DOHH2 (cell line): Measurements from ENCODE around the gene TMEM53.

Experiments
- EZH2phosphoT487 ChIP-seq: fragments of 200-600 bp; sonication (generic); IDR thresholded peaks from 2 replicates; pipeline ENCODE4 v1.6.1; 2017; ENCODE audit warnings: borderline replicate concordance, mild to moderate bottlenecking, antibody characterized with exemption, low read length, moderate library complexity, mixed read lengths
- TF ChIP-seq, protein P1 (sequence below): fragments of 200-600 bp; sonication (generic); IDR thresholded peaks from one replicate; pipeline ENCODE4 v1.5.1; 2014; ENCODE audit warnings: antibody characterized with exemption, mild to moderate bottlenecking, low read depth, low read length; ENCODE audit not compliant: poor library complexity, severe bottlenecking

DNA sequence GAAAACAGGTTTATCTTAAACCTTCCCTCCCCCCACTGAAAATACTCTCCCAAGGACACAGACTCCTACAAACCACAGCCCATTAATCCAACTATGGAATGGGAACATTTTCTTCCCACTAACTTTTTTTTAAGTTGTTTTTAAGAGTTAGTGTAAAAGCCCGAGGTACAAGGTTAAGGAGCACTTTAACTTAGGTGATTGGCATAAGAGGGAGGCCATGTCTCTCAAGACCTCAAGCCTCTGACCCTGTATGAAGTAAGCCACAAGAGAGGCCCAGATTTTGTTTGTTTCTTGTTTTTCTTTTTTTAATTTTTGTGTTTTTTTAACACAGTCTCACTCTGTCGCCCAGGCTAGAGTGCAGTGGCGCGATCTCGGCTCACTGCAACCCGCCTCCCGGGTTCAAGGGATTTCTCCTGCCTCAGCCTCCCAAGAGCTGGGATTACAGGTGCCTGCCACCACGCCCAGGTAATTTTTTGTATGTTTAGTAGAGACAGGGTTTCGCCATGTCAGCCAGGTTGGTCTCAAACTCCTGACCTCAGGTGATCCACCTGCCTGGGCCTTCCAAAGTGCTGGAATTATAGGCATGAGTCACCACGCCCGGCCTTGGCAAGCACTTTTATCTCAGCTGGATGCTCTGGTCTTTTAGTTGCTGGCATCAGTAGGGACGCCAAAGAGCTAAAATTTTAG is 14.6 kb upstream of the TMEM53 start:
- TF ChIP-seq, protein P1, sequence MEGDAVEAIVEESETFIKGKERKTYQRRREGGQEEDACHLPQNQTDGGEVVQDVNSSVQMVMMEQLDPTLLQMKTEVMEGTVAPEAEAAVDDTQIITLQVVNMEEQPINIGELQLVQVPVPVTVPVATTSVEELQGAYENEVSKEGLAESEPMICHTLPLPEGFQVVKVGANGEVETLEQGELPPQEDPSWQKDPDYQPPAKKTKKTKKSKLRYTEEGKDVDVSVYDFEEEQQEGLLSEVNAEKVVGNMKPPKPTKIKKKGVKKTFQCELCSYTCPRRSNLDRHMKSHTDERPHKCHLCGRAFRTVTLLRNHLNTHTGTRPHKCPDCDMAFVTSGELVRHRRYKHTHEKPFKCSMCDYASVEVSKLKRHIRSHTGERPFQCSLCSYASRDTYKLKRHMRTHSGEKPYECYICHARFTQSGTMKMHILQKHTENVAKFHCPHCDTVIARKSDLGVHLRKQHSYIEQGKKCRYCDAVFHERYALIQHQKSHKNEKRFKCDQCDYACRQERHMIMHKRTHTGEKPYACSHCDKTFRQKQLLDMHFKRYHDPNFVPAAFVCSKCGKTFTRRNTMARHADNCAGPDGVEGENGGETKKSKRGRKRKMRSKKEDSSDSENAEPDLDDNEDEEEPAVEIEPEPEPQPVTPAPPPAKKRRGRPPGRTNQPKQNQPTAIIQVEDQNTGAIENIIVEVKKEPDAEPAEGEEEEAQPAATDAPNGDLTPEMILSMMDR, result no peak
- TF ChIP-seq EZH2phosphoT487, result no peak
